NCI-H2196 (cell line): Measurements from ENCODE around the gene INTS3.
"Not testable (repeated sequence)": the region's sequence is repeated elsewhere in the genome, so short reads cannot be mapped to it uniquely, and the experiment has no call there.

ENCODE experiments used
- DNase-seq: peaks from one replicate; lab custom pipeline; 2025; ENCODE audit not compliant: unreplicated experiment; lab: John Stamatoyannopoulos, UW

The INTS3 gene

GRCh38 chr1:153698923-153699714 lies 28.7 kb upstream of the INTS3 start:
- DNase-seq, result no peak

- DNase-seq, result no peak
Measured at GRCh38 chr1:153699768-153700167, 28.1 kb upstream of the INTS3 start.

- DNase-seq, result no peak
Measured at GRCh38 chr1:153705484-153705883, 22.4 kb upstream of the INTS3 start.

- DNase-seq, result no peak
Measured at GRCh38 chr1:153711026-153711425, 16.8 kb upstream of the INTS3 start.

- DNase-seq, result not testable (repeated sequence)
Measured at GRCh38 chr1:153716211-153716610, 11.6 kb upstream of the INTS3 start.

GRCh38 chr1:153717330-153717729 lies 10.5 kb upstream of the INTS3 start:
- DNase-seq, result no peak

- no peak for DNase-seq
Measured at GRCh38 chr1:153723687-153724086, 4.2 kb upstream of the INTS3 start.

- not testable (repeated sequence) for DNase-seq
Measured at GRCh38 chr1:153724634-153725033, 3.2 kb upstream of the INTS3 start.

GRCh38 chr1:153728305-153729066 lies 636 bp downstream of the INTS3 start:
- peak; percentile 28 for DNase-seq

GRCh38 chr1:153730468-153730988 lies 2.7 kb downstream of the INTS3 start:
- DNase-seq, result no peak

- peak; percentile 42 for DNase-seq
Measured at GRCh38 chr1:153733970-153734369, 6.1 kb downstream of the INTS3 start.

GRCh38 chr1:153734396-153735089 lies 6.7 kb downstream of the INTS3 start:
- DNase-seq, result no peak

GRCh38 chr1:153735090-153735420 lies 7.2 kb downstream of the INTS3 start:
- DNase-seq, result no peak

GRCh38 chr1:153741986-153742385 lies 14.1 kb downstream of the INTS3 start:
- DNase-seq, result no peak

GRCh38 chr1:153742411-153743142 lies 14.7 kb downstream of the INTS3 start:
- no peak for DNase-seq

- no peak for DNase-seq
Measured at GRCh38 chr1:153745417-153745816, 17.6 kb downstream of the INTS3 start.

GRCh38 chr1:153746174-153746573 lies 18.3 kb downstream of the INTS3 start:
- no peak for DNase-seq

- no peak for DNase-seq
Measured at GRCh38 chr1:153748903-153749302, 21.1 kb downstream of the INTS3 start.

GRCh38 chr1:153749408-153750005 lies 21.7 kb downstream of the INTS3 start:
- peak; percentile 85 for DNase-seq
